Karpas-422 (cell line): ENCODE data around the gene NFX1. TPM values are rescaled to one million over a fixed set of nuclear protein-coding genes. Genes with fewer than 3 reads are reported as not detected.
"Not testable (repeated sequence)": the region's sequence is repeated elsewhere in the genome, so short reads cannot be mapped to it uniquely, and the experiment has no call there.

Experiments
- DNase-seq: peaks from one replicate; pipeline ENCODE4 v3.0.0-alpha.2; 2015
- H2AFZ ChIP-seq: fragments of 200-600 bp; sonication (generic); 2 replicates; pipeline ENCODE4 v1.6.1; 2014; ENCODE audit warnings: antibody characterized with exemption, low read length, mixed read lengths
- H3K27ac ChIP-seq: fragments of 200-600 bp; sonication (generic); 2 replicates; pipeline ENCODE4 v1.5.1; 2014; ENCODE audit warnings: mild to moderate bottlenecking, low read length, moderate library complexity
- H3K27me3 ChIP-seq: fragments of 200-600 bp; sonication (generic); 2 replicates; pipeline ENCODE4 v1.6.1; 2014; ENCODE audit warnings: low read length, mixed read lengths
- H3K36me3 ChIP-seq: fragments of 200-600 bp; sonication (generic); 2 replicates; pipeline ENCODE4 v1.6.1; 2014; ENCODE audit warnings: low read length, mixed read lengths; ENCODE audit not compliant: insufficient read depth
- H3K4me1 ChIP-seq: fragments of 200-600 bp; sonication (generic); 2 replicates; pipeline ENCODE4 v1.6.1; 2014; ENCODE audit warnings: mild to moderate bottlenecking, low read length, mixed read lengths
- H3K4me2 ChIP-seq: fragments of 200-600 bp; sonication (generic); 2 replicates; pipeline ENCODE4 v1.6.1; 2014; ENCODE audit warnings: low read length, low read depth, mild to moderate bottlenecking; ENCODE audit not compliant: poor library complexity, severe bottlenecking
- H3K4me3 ChIP-seq: fragments of 200-600 bp; sonication (generic); 2 replicates; pipeline ENCODE4 v1.5.1; 2014; ENCODE audit warnings: mild to moderate bottlenecking, antibody characterized with exemption, low read length, mixed read lengths
- H3K79me2 ChIP-seq: fragments of 200-600 bp; sonication (generic); 2 replicates; pipeline ENCODE4 v1.6.1; 2014; ENCODE audit warnings: mild to moderate bottlenecking, low read length, mixed read lengths
- H3K9ac ChIP-seq: fragments of 200-600 bp; sonication (generic); 2 replicates; pipeline ENCODE4 v1.6.0; 2014; ENCODE audit warnings: low read length
- H3K9me2 ChIP-seq: fragments of 200-600 bp; sonication (generic), shearing (Covaris generic); replicated peaks from 2 replicates; pipeline ENCODE4 v1.6.0; 2014; ENCODE audit warnings: mild to moderate bottlenecking, low read length, moderate library complexity; ENCODE audit not compliant: insufficient read depth
- H3K9me3 ChIP-seq: fragments of 300-700, 200-600 bp; sonication (generic); 2 replicates; pipeline ENCODE4 v1.6.1; 2014; ENCODE audit warnings: low read length, mixed read lengths
- H4K20me1 ChIP-seq: fragments of 200-600 bp; sonication (generic); 2 replicates; pipeline ENCODE4 v1.6.1; 2014; ENCODE audit warnings: mild to moderate bottlenecking, antibody characterized with exemption, low read length, low read depth; ENCODE audit not compliant: insufficient read depth
- total RNA-seq: library from RNA; depleted of rRNA; stranded (reverse); fragments of >200 nt; shearing (Covaris generic); gene quantifications from 2 replicates; pipeline ENCODE4 v1.2.3, GENCODE V29; 2014; ENCODE audit warnings: low replicate concordance

Gene NFX1
- total RNA-seq, 1 experiment from 2014 or later: 51.4 TPM

GRCh38 chr9:33381231-33381791 lies 91.0 kb downstream of the NFX1 start:
- no peaks in the 10 kb centered on the region for H3K9me2 ChIP-seq
- H4K20me1 ChIP-seq: no peaks in the 10 kb centered on the region
- no peaks in the 10 kb centered on the region for H3K4me1 ChIP-seq
- H3K36me3 ChIP-seq: no peaks in the 10 kb centered on the region
- no peaks in the 10 kb centered on the region for H3K27me3 ChIP-seq
- no peaks in the 10 kb centered on the region for H3K79me2 ChIP-seq
- no peak overlapping the region for H3K9ac ChIP-seq
- H3K4me2 ChIP-seq: no peak overlapping the region
- no peak overlapping the region for H3K27ac ChIP-seq
- no peak overlapping the region for H3K4me3 ChIP-seq
- DNase-seq: no peak
- no peak overlapping the region for H2AFZ ChIP-seq
- no peaks in the 10 kb centered on the region for H3K9me3 ChIP-seq

GRCh38 chr9:33382397-33382796 lies 92.1 kb downstream of the NFX1 start:
- not testable (repeated sequence) for H4K20me1 ChIP-seq, H3K4me1 ChIP-seq, H2AFZ ChIP-seq, H3K9me3 ChIP-seq, H3K9ac ChIP-seq, H3K36me3 ChIP-seq, H3K79me2 ChIP-seq, H3K27me3 ChIP-seq, H3K4me2 ChIP-seq, H3K27ac ChIP-seq, DNase-seq, H3K9me2 ChIP-seq, H3K4me3 ChIP-seq

- not testable (repeated sequence) for DNase-seq, H3K27me3 ChIP-seq, H3K4me1 ChIP-seq, H2AFZ ChIP-seq, H3K9ac ChIP-seq, H3K27ac ChIP-seq, H3K36me3 ChIP-seq, H3K4me2 ChIP-seq, H4K20me1 ChIP-seq, H3K9me3 ChIP-seq, H3K79me2 ChIP-seq, H3K9me2 ChIP-seq, H3K4me3 ChIP-seq
These were observed 93.1 kb downstream of the NFX1 start for GRCh38 chr9:33383396-33383795.

DNA sequence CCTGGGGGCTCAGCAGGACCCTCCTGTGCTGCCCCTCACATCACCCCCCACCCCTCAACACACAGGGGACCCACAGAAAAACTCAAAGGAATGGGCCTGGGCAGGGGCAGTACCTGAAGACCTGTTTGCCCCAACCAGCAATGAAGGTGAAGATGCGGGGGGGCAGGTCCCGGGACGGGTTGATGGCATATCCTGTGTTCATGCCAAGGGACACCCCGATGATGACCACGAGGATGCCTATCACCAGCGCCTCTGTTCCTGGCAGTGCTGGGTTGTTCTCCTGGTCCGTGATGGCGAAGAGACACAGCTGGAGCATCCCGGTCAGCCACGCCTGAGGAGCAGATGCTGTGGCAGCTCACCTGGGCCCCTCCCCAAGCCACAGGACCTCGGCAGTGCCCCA lies 95.2 kb downstream of the NFX1 start:
- not testable (repeated sequence) for H3K36me3 ChIP-seq, H3K27me3 ChIP-seq

DNA sequence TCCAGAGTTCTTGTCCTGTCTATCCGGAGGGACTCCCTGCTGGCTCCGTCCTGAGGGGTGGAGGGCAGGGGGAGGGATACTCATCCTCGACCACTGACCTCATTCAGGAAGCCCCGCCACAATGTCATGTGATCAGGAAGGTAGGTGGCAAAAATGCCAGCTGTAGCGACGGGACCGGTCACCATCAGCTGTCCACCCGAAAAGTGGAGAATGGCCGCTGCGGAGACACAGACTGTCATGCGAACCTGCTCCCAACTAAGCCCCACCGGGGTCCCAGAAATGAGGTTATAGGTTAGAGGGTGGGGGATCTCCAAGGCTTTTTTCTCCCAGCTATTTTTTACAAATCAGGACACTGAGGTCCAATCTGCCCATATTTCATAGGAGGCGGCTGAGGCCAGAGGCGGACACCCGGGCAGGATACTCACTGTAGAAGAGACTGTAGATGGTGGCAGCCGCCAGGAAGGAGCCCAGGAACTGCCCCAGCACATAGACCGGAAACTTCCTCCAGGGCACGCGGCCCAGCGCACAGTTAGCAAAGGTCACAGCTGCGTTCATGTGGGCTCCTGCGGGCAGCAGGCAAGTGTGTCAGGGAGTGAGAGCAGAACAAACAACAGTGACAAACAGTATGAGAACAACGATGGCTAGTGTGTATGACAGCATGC lies 95.8 kb downstream of the NFX1 start:
- not testable (repeated sequence) for DNase-seq

More for the DNA sequence above, 95.2 kb downstream of the NFX1 start:
- H3K9me3 ChIP-seq, H4K20me1 ChIP-seq, H3K4me1 ChIP-seq, H3K9ac ChIP-seq, H2AFZ ChIP-seq, H3K79me2 ChIP-seq, DNase-seq, H3K27ac ChIP-seq, H3K4me2 ChIP-seq, H3K4me3 ChIP-seq, H3K9me2 ChIP-seq: not testable (repeated sequence)

DNA sequence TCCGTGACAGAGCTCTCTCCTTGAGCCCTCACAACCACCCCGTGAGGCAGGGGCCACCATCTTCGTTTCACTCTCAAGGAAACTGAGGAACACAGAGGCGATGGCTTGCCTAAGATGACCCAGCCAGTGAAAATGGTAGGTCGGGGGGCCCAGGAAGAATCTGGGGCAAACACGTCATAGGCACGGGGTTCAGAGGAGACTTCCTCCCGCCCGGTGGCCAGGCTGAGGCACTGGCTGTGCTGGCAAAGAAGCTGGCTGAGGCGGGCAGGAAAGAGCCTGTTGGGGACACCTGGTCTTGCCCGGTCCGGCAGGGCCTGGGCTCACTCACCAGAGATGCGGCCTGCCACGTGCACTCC lies 96.3 kb downstream of the NFX1 start:
- not testable (repeated sequence) for H3K27ac ChIP-seq, H3K27me3 ChIP-seq, H3K4me3 ChIP-seq, H3K9me2 ChIP-seq, H4K20me1 ChIP-seq, H3K36me3 ChIP-seq, H2AFZ ChIP-seq, H3K9ac ChIP-seq, H3K79me2 ChIP-seq, DNase-seq, H3K4me2 ChIP-seq, H3K4me1 ChIP-seq, H3K9me3 ChIP-seq

More for the DNA sequence above, 95.8 kb downstream of the NFX1 start:
- not testable (repeated sequence) for H3K27me3 ChIP-seq, H4K20me1 ChIP-seq, H3K4me3 ChIP-seq, H3K4me1 ChIP-seq, H3K9me2 ChIP-seq, H2AFZ ChIP-seq, H3K79me2 ChIP-seq, H3K9me3 ChIP-seq, H3K27ac ChIP-seq, H3K36me3 ChIP-seq, H3K9ac ChIP-seq, H3K4me2 ChIP-seq

- H3K9ac ChIP-seq, H3K27me3 ChIP-seq, DNase-seq, H3K27ac ChIP-seq, H3K79me2 ChIP-seq, H3K4me1 ChIP-seq, H2AFZ ChIP-seq, H3K36me3 ChIP-seq, H4K20me1 ChIP-seq, H3K4me3 ChIP-seq, H3K9me3 ChIP-seq, H3K4me2 ChIP-seq, H3K9me2 ChIP-seq: not testable (repeated sequence)
These were observed 96.7 kb downstream of the NFX1 start for GRCh38 chr9:33386998-33387397.

- no peaks in the 10 kb centered on the region for H3K4me1 ChIP-seq
- no peaks in the 10 kb centered on the region for H3K9me3 ChIP-seq
- H3K4me3 ChIP-seq: no peak overlapping the region
- no peaks in the 10 kb centered on the region for H3K9me2 ChIP-seq
- no peak for DNase-seq
- H3K27ac ChIP-seq: no peak overlapping the region
- no peaks in the 10 kb centered on the region for H3K36me3 ChIP-seq
- H3K79me2 ChIP-seq: no peaks in the 10 kb centered on the region
- no peak overlapping the region for H3K4me2 ChIP-seq
- H2AFZ ChIP-seq: no peak overlapping the region
- H4K20me1 ChIP-seq: no peaks in the 10 kb centered on the region
- H3K9ac ChIP-seq: no peak overlapping the region
- H3K27me3 ChIP-seq: no peaks in the 10 kb centered on the region
These were observed 98.0 kb downstream of the NFX1 start for GRCh38 chr9:33388110-33388994.
